Trophoblast cell (in vitro differentiated cells and primary cell): ENCODE data around the gene MKS1.

ENCODE experiments used
- DNase-seq, 2 donors: peaks; one replicate each; pipeline ENCODE4 v3.0.0-alpha.2; 2016
- H2AFZ ChIP-seq: 2 replicates; pipeline ENCODE4 v1.6.1; 2013; ENCODE audit warnings: low read length, moderate library complexity, mild to moderate bottlenecking; ENCODE audit not compliant: insufficient read depth, poor library complexity
- H2AK5ac ChIP-seq: 2 replicates; pipeline ENCODE4 v1.6.1; 2013; ENCODE audit warnings: mild to moderate bottlenecking, low read length
- H2BK120ac ChIP-seq: 2 replicates; pipeline ENCODE4 v1.6.1; 2013; ENCODE audit warnings: low read length, mild to moderate bottlenecking, moderate library complexity; ENCODE audit not compliant: insufficient read depth, poor library complexity
- H2BK12ac ChIP-seq: 2 replicates; pipeline ENCODE4 v1.6.1; 2013; ENCODE audit warnings: mild to moderate bottlenecking, low read length, moderate library complexity
- H2BK5ac ChIP-seq: 2 replicates; pipeline ENCODE4 v1.6.1; 2013; ENCODE audit warnings: low read length, low read depth, moderate library complexity, mild to moderate bottlenecking; ENCODE audit not compliant: poor library complexity
- H3K14ac ChIP-seq: 2 replicates; pipeline ENCODE4 v1.6.1; 2013; ENCODE audit warnings: mild to moderate bottlenecking, low read length
- H3K18ac ChIP-seq: 2 replicates; pipeline ENCODE4 v1.6.1; 2013; ENCODE audit warnings: mild to moderate bottlenecking, low read length
- H3K23ac ChIP-seq: 2 replicates; pipeline ENCODE4 v1.6.1; 2013; ENCODE audit warnings: low read length
- H3K27ac ChIP-seq: 2 replicates; pipeline ENCODE4 v1.5.1; 2013; ENCODE audit warnings: low read depth, mild to moderate bottlenecking, inconsistent platforms, low read length, moderate library complexity
- H3K27me3 ChIP-seq: 2 replicates; pipeline ENCODE4 v1.6.1; 2013; ENCODE audit warnings: inconsistent platforms, mild to moderate bottlenecking, low read length, moderate library complexity; ENCODE audit not compliant: insufficient read depth
- H3K36me3 ChIP-seq, 2 experiments: 1 replicate in 1 of 2; 2 replicates in 1 of 2; pipeline ENCODE4 v1.6.1; 2013; ENCODE audit warnings: low read length in 2 of 2, mild to moderate bottlenecking in 2 of 2, moderate library complexity in 1 of 2; ENCODE audit not compliant: insufficient read depth in 2 of 2, control insufficient read depth in 1 of 2
- H3K4ac ChIP-seq: 2 replicates; pipeline ENCODE4 v1.6.1; 2013; ENCODE audit warnings: low read depth, mild to moderate bottlenecking, low read length, moderate library complexity
- H3K4me1 ChIP-seq, 2 experiments: 1 replicate in 1 of 2; 2 replicates in 1 of 2; pipeline ENCODE4 v1.6.1; 2013; ENCODE audit warnings: low read length in 2 of 2, mild to moderate bottlenecking in 2 of 2, moderate library complexity in 1 of 2; ENCODE audit not compliant: insufficient read depth in 2 of 2, control insufficient read depth in 1 of 2
- H3K4me2 ChIP-seq: 2 replicates; pipeline ENCODE4 v1.6.1; 2013; ENCODE audit warnings: inconsistent platforms, mild to moderate bottlenecking, low read length, moderate library complexity
- H3K4me3 ChIP-seq: 2 replicates; pipeline ENCODE4 v1.5.1; 2013; ENCODE audit warnings: mild to moderate bottlenecking, low read depth, low read length, inconsistent platforms
- H3K79me1 ChIP-seq: one replicate; pipeline ENCODE4 v1.6.1; 2013; ENCODE audit warnings: low read length
- H3K79me2 ChIP-seq: 2 replicates; pipeline ENCODE4 v1.6.1; 2013; ENCODE audit warnings: low read length, mild to moderate bottlenecking; ENCODE audit not compliant: control insufficient read depth, insufficient read depth, poor library complexity
- H3K9ac ChIP-seq: 2 replicates; pipeline ENCODE4 v1.6.1; 2013; ENCODE audit warnings: mild to moderate bottlenecking, low read length
- H3K9me3 ChIP-seq: 2 replicates; pipeline ENCODE4 v1.6.1; 2013; ENCODE audit warnings: low read depth, mild to moderate bottlenecking, control low read depth, inconsistent platforms, low read length; ENCODE audit not compliant: insufficient read depth
- H4K12ac ChIP-seq: 2 replicates; pipeline ENCODE4 v1.6.1; 2013; ENCODE audit warnings: low read depth, mild to moderate bottlenecking, low read length, moderate library complexity
- H4K8ac ChIP-seq: 2 replicates; pipeline ENCODE4 v1.6.1; 2013; ENCODE audit warnings: low read depth, mild to moderate bottlenecking, low read length, moderate library complexity
- H4K91ac ChIP-seq: one replicate; pipeline ENCODE4 v1.6.1; 2013; ENCODE audit warnings: low read depth, mild to moderate bottlenecking, low read length, moderate library complexity
- WGBS: extraction: QIAGEN DNeasy Blood & Tissue Kit; methylation state at CpG from one replicate; pipeline ENCODE4 v1.1.7; 2013; ENCODE audit warnings: missing lambda C conversion rate; ENCODE audit not compliant: insufficient read length, insufficient coverage; ENCODE audit errors: extremely low coverage; 5-methylcytosine and 5-hydroxymethylcytosine counted together

MKS1 gene

DNA sequence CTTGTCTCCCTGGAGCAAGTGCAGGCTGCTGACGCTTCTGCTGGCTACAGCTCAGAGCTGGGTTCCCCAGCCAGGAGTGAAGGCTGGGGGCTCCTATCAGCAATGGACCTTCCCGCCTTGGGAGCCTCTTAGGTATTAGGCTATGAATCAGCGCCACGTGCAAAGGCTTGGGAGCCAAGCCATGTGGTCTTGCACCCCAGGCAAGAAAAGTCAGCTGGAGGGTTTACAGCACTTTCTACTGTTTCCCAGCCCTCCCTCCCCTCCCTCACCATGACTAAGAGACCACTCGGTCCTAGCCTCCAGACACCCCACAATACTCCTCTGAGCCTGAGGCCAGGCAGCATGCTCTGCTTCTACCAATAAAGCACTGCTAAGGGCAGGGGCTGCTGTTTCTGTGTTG lies 14.3 kb downstream of the MKS1 start:
- Histone ChIP-seq H2BK5ac (no peak overlapping the region), H3K4ac (no peak overlapping the region), H3K79me2 (no peaks in the 10 kb centered on the region), H2AFZ (no peak overlapping the region), H3K18ac (no peak overlapping the region), H3K23ac (no peak overlapping the region), H3K9ac (no peak overlapping the region), H3K79me1 (no peaks in the 10 kb centered on the region), H4K91ac (no peak overlapping the region), H3K4me3 (no peak overlapping the region), H3K4me1 (no peaks in the 10 kb centered on the region), H4K12ac (no peak overlapping the region), H2AK5ac (no peak overlapping the region), H2BK120ac (no peak overlapping the region), H3K9me3 (no peaks in the 10 kb centered on the region), H2BK12ac (no peak overlapping the region), H3K36me3 (peaks cover 5 to 12% of the 10 kb centered on the region in 2 experiments), H3K27ac (no peak overlapping the region), H3K27me3 (no peaks in the 10 kb centered on the region), H3K4me2 (no peak overlapping the region), H4K8ac (no peak overlapping the region), H3K14ac (no peak overlapping the region)
- WGBS = no CpG with 5 or more reads among the region's 5 CpGs
- DNase-seq = no peak

DNA sequence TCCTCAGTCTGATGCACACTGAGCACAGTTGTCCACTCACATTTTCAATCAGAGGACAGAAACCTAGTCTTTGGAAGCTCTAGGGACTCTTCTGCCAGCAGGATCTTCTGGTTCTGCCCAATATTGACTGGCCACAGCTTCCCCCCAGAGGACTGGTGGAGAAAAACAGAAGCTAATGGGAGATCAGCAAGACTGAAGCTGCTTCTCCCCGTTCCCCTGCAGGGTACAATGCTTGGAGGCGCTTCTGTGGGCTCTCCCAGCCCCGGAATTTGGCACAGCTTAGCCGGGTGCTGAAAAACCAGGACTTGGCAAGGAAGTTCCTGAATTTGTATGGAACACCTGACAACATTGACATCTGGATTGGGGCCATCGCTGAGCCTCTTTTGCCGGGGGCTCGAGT lies 16.2 kb downstream of the MKS1 start:
- Histone ChIP-seq H3K79me2 (no peaks in the 10 kb centered on the region), H2BK120ac (no peak overlapping the region), H3K4ac (no peak overlapping the region), H3K79me1 (no peaks in the 10 kb centered on the region), H2AK5ac (no peak overlapping the region), H3K4me3 (no peak overlapping the region), H3K9ac (no peak overlapping the region), H3K27me3 (no peaks in the 10 kb centered on the region), H3K27ac (no peak overlapping the region), H4K8ac (no peak overlapping the region), H3K9me3 (peaks cover 2% of the 10 kb centered on the region), H3K18ac (no peak overlapping the region), H4K91ac (no peak overlapping the region), H3K36me3 (peaks cover 3 to 7% of the 10 kb centered on the region in 2 experiments), H2BK5ac (no peak overlapping the region), H3K14ac (no peak overlapping the region), H3K4me2 (no peak overlapping the region), H2BK12ac (no peak overlapping the region), H3K23ac (no peak overlapping the region), H3K4me1 (no peaks in the 10 kb centered on the region), H4K12ac (no peak overlapping the region), H2AFZ (no peak overlapping the region)
- DNase-seq = no peak
- no CpG with 5 or more reads among the region's 7 CpGs for WGBS

DNA sequence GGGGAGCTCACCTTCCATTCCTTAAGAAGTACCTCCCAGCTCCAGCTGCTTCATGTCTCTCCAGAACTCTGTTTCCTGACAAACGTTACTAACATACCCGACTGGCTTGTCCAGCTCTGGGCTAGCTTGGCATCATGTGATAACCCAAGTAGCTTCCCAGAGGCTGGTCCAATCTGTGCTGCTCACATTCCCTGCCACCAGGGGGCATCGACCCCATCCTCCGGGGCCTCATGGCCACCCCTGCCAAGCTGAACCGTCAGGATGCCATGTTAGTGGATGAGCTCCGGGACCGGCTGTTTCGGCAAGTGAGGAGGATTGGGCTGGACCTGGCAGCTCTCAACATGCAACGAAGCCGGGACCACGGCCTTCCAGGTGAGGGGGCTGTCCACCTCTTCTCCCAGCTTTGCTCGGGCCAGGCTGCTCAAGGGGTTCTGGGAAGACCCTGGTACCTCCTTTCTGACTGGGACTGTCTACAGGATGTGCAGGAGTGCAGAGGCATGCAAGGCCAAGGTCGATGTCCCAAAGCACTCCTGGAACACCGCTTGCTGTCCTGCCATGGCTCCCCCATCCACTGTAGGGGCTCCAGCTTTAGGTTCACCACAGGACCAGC lies 18.9 kb downstream of the MKS1 start:
- Histone ChIP-seq H3K27ac (no peak overlapping the region), H3K4ac (no peak overlapping the region), H4K91ac (no peak overlapping the region), H4K12ac (no peak overlapping the region), H2BK120ac (no peak overlapping the region), H3K4me2 (no peak overlapping the region), H4K8ac (no peak overlapping the region), H3K79me2 (no peaks in the 10 kb centered on the region), H2AFZ (no peak overlapping the region), H2AK5ac (no peak overlapping the region), H2BK5ac (no peak overlapping the region), H3K27me3 (no peaks in the 10 kb centered on the region), H3K4me1 (no peaks in the 10 kb centered on the region), H3K9me3 (peaks cover 4% of the 10 kb centered on the region), H3K23ac (no peak overlapping the region), H3K4me3 (no peak overlapping the region), H3K36me3 (no peaks in the 10 kb centered on the region), H3K9ac (no peak overlapping the region), H3K18ac (no peak overlapping the region), H3K14ac (no peak overlapping the region), H2BK12ac (no peak overlapping the region), H3K79me1 (no peaks in the 10 kb centered on the region)
- no CpG with 5 or more reads among the region's 14 CpGs for WGBS
- DNase-seq = peak in 1 of 2 donors; percentile 47

DNA sequence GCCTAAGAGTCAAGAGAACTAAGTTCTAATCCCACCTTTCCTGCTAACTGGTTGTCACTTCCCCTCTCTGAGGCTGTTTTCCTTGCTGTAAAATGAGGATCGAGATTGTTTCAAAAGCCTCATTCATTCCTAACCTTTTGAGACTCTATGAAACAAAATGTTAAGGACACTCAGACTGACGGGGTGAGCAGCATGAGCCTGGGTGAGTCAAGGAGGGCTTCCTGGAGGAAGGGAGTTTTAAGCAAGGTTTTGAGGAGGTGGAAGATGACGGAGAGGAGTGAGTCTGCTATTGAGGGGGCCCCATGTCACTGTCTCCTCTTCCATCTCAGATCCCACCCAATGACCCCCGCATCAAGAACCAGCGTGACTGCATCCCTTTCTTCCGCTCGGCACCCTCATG lies 22.4 kb downstream of the MKS1 start:
- Histone ChIP-seq H3K4me3 (no peak overlapping the region), H3K23ac (no peak overlapping the region), H2BK5ac (no peak overlapping the region), H3K36me3 (no peaks in the 10 kb centered on the region), H2BK120ac (no peak overlapping the region), H2AFZ (no peak overlapping the region), H3K9ac (no peak overlapping the region), H3K79me2 (no peaks in the 10 kb centered on the region), H3K79me1 (no peaks in the 10 kb centered on the region), H3K14ac (no peak overlapping the region), H4K91ac (no peak overlapping the region), H3K9me3 (peaks cover 4% of the 10 kb centered on the region), H3K4ac (no peak overlapping the region), H4K12ac (no peak overlapping the region), H3K4me1 (no peaks in the 10 kb centered on the region), H3K4me2 (no peak overlapping the region), H3K27me3 (no peaks in the 10 kb centered on the region), H2BK12ac (no peak overlapping the region), H4K8ac (no peak overlapping the region), H3K18ac (no peak overlapping the region), H2AK5ac (no peak overlapping the region), H3K27ac (no peak overlapping the region)
- DNase-seq = no peak
- no CpG with 5 or more reads among the region's 7 CpGs for WGBS
